Loucy (cell line): ENCODE results near the gene ARRB2.

Source experiments
- CTCF ChIP-seq: fragments of 200-600 bp; sonication (generic); conservative IDR thresholded peaks from 2 replicates; pipeline ENCODE4 v1.5.1; 2014; ENCODE audit warnings: mild to moderate bottlenecking, antibody characterized with exemption, low read length
- EZH2phosphoT487 ChIP-seq: fragments of 200-600 bp; IDR thresholded peaks from 2 replicates; pipeline ENCODE4 v1.6.1; 2018; ENCODE audit warnings: antibody characterized with exemption, mild to moderate bottlenecking, moderate library complexity, borderline replicate concordance

GRCh38 chr17:4722678-4723240, 12.3 kb downstream of the ARRB2 start:
- TF ChIP-seq CTCF (no peak), EZH2phosphoT487 (no peak)
